Smooth muscle cell (in vitro differentiated cells): ENCODE results near the gene OLFML1. TPM values are rescaled to one million over a fixed set of nuclear protein-coding genes. Genes with fewer than 3 reads are reported as not detected.
A peak's percentile ranks its signal among the peaks of the same experiment; 100 is the strongest.

Experiments
- DNase-seq: peaks from one replicate; lab custom pipeline; 2025; ENCODE audit not compliant: unreplicated experiment; lab: John Stamatoyannopoulos, UW
- H2AFZ ChIP-seq: fragments of 200-600 bp; sonication (generic); 2 replicates; pipeline ENCODE4 v1.6.0; 2016; ENCODE audit warnings: antibody characterized with exemption, low read depth, mild to moderate bottlenecking
- H3F3A ChIP-seq: fragments of 200-600 bp; sonication (generic); 2 replicates; pipeline ENCODE4 v1.6.0; 2017; ENCODE audit warnings: antibody characterized with exemption, low read depth
- H3K27ac ChIP-seq: fragments of 200-600 bp; sonication (generic); 2 replicates; pipeline ENCODE4 v1.5.1; 2016; ENCODE audit warnings: low read depth, mild to moderate bottlenecking
- H3K27me3 ChIP-seq: fragments of 200-600 bp; sonication (generic); 2 replicates; pipeline ENCODE4 v1.6.1; 2016; ENCODE audit warnings: low read depth, mild to moderate bottlenecking
- H3K36me3 ChIP-seq: fragments of 200-600 bp; sonication (generic); 2 replicates; pipeline ENCODE4 v1.5.1; 2016; ENCODE audit warnings: low read depth
- H3K4me1 ChIP-seq: fragments of 200-600 bp; sonication (generic); 2 replicates; pipeline ENCODE4 v1.5.1; 2016; ENCODE audit warnings: low read depth
- H3K4me2 ChIP-seq: fragments of 200-600 bp; sonication (generic); 2 replicates; pipeline ENCODE4 v1.6.0; 2016; ENCODE audit warnings: mild to moderate bottlenecking
- H3K4me3 ChIP-seq: fragments of 200-600 bp; sonication (generic); 2 replicates; pipeline ENCODE4 v1.5.1; 2016; ENCODE audit warnings: mild to moderate bottlenecking
- H3K79me2 ChIP-seq: fragments of 200-600 bp; sonication (generic); 2 replicates; pipeline ENCODE4 v1.6.0; 2016; ENCODE audit warnings: low read depth, mild to moderate bottlenecking
- H3K9ac ChIP-seq: fragments of 200-600 bp; sonication (generic); 2 replicates; pipeline ENCODE4 v1.6.0; 2016; ENCODE audit warnings: low read depth
- H3K9me3 ChIP-seq: fragments of 200-600 bp; sonication (generic); replicated peaks from 2 replicates; pipeline ENCODE4 v1.5.1; 2016; ENCODE audit warnings: low read depth
- H4K20me1 ChIP-seq: fragments of 200-600 bp; sonication (generic); 2 replicates; pipeline ENCODE4 v1.6.0; 2016; ENCODE audit warnings: low read depth
- WGBS: methylation state at CpG from one replicate; pipeline ENCODE4 v1.1.7; 2016; ENCODE audit warnings: low lambda C conversion rate; 5-methylcytosine and 5-hydroxymethylcytosine counted together
- polyA plus RNA-seq: library from polyadenylated mRNA; unstranded; fragments of >200 nt; fragmentation: Nextera tagmentation; extraction: Ambion mirVana; gene quantifications from 2 replicates; pipeline ENCODE4 v1.2.1, GENCODE V29; 2016
- total RNA-seq: library from RNA; depleted of rRNA; stranded (reverse); fragments of >200 nt; gene quantifications from 2 replicates; pipeline ENCODE4 v1.2.3, GENCODE V29; 2014
- TF ChIP-seq, protein P1 (sequence below): fragments of 200-600 bp; sonication (generic); IDR thresholded peaks from 2 replicates; pipeline ENCODE4 v1.5.1; 2017; ENCODE audit warnings: borderline replicate concordance, mild to moderate bottlenecking, antibody characterized with exemption; ENCODE audit not compliant: insufficient read depth, poor library complexity, severe bottlenecking

Gene OLFML1
- total and polyA plus RNA-seq, 2 experiments from 2014 or later = 0.14 TPM; not detected in 1

DNA sequence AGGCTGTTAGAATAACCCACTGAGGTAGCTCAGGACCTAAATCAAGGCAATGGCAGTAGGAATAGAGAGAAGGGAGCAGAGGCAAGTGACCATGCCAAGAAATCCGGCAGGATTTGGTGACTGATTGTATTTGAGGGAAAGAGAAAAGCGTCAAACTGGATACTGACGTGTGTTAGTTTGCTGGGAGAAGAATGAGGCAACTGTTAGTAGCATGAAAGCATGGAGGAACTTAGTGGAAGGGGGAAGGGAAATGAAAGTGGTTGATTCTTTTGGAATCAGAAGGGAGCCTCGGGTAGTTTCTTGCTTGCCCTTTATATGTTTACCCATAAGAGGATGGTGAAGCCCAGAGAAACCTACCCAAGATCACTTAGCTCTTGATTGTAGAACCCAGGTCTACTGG is 36.8 kb downstream of the OLFML1 start:
- no peaks in the 10 kb centered on the region for H3K4me1 ChIP-seq
- no peaks in the 10 kb centered on the region for H3K27me3 ChIP-seq
- H3K4me2 ChIP-seq = peak overlapping the region; percentile 12
- H3K27ac ChIP-seq = peak overlapping the region; percentile 31
- H3K79me2 ChIP-seq = peaks cover 4% of the 10 kb centered on the region
- H4K20me1 ChIP-seq = no peaks in the 10 kb centered on the region
- no peak overlapping the region for H2AFZ ChIP-seq
- H3K36me3 ChIP-seq = no peaks in the 10 kb centered on the region
- TF ChIP-seq, protein P1, sequence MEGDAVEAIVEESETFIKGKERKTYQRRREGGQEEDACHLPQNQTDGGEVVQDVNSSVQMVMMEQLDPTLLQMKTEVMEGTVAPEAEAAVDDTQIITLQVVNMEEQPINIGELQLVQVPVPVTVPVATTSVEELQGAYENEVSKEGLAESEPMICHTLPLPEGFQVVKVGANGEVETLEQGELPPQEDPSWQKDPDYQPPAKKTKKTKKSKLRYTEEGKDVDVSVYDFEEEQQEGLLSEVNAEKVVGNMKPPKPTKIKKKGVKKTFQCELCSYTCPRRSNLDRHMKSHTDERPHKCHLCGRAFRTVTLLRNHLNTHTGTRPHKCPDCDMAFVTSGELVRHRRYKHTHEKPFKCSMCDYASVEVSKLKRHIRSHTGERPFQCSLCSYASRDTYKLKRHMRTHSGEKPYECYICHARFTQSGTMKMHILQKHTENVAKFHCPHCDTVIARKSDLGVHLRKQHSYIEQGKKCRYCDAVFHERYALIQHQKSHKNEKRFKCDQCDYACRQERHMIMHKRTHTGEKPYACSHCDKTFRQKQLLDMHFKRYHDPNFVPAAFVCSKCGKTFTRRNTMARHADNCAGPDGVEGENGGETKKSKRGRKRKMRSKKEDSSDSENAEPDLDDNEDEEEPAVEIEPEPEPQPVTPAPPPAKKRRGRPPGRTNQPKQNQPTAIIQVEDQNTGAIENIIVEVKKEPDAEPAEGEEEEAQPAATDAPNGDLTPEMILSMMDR = no peak
- H3K9ac ChIP-seq = no peak overlapping the region
- no peaks in the 10 kb centered on the region for H3F3A ChIP-seq
- WGBS = 91% methylated on average over 4 of the region's 4 CpGs
- DNase-seq = no peak
- no peak overlapping the region for H3K4me3 ChIP-seq
- H3K9me3 ChIP-seq = no peaks in the 10 kb centered on the region

DNA sequence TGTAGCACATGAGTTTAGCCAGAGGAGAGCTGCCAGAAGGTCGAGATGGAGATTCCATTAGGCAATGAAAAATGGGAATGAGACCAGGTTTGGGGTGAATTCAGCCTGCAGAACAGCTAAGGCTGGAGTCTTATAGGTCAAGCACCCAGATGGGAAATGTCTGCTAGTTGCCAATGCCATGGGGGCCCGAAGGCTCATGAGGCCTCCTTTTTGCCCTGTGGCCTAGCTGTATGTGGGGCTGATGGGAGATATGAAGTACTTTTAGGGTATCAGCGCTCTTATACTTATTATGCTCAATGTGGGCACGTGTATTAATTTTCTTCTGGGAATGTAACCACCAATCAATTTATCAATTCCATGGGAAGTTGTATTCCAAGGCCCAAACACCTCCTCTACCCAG is 37.2 kb downstream of the OLFML1 start:
- no peak for DNase-seq
- H3K9ac ChIP-seq = no peak overlapping the region
- H3K36me3 ChIP-seq = no peaks in the 10 kb centered on the region
- WGBS = 96% methylated on average over 4 of the region's 4 CpGs
- peaks cover 3% of the 10 kb centered on the region for H3K79me2 ChIP-seq
- no peaks in the 10 kb centered on the region for H3K9me3 ChIP-seq
- H3K27ac ChIP-seq = no peak overlapping the region
- TF ChIP-seq, protein P1 = no peak
- no peak overlapping the region for H3K4me2 ChIP-seq
- H3F3A ChIP-seq = no peaks in the 10 kb centered on the region
- no peaks in the 10 kb centered on the region for H3K4me1 ChIP-seq
- H4K20me1 ChIP-seq = no peaks in the 10 kb centered on the region
- no peak overlapping the region for H3K4me3 ChIP-seq
- no peaks in the 10 kb centered on the region for H3K27me3 ChIP-seq
- H2AFZ ChIP-seq = no peak overlapping the region

DNA sequence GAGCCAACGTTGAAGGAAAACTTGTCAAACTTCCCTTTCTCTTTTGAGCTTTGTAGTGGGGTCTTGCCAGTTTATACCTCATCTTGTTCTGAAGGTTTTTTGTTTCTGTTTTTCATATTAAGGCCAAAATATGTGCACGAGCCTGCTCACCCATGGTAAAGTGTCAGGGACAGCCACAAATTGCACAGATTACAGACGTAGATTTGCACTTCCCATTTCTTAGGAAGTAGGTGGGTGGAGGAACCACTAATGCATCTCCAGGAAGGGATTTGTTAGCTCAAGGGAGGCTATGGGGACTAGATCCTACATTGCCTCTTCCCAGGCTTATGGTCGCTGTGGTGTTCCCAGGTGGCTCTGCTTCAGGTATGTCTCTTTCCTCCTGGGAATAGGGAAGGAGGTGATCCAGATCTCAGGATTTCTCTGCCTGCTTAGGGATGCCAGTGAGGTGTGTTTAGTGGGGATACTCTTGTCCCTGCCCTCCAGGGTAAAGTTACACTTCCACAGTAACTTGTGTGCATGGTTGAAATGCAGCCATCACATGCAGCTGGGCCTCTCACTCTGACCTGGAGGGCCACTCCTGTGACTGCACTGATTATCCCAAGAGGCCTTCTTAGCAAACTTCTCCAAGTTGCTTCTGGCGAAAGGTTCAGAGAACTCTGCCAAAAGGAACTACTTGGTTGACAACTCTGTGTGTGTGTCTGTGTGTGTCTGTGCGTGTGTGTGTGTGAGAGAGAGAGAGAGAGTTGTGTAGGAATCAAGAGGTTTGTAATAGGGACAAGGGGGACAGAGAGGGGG is 38.3 kb downstream of the OLFML1 start:
- H3K27me3 ChIP-seq = no peaks in the 10 kb centered on the region
- TF ChIP-seq, protein P1 = no peak
- DNase-seq = no peak
- no peaks in the 10 kb centered on the region for H3F3A ChIP-seq
- no peaks in the 10 kb centered on the region for H3K9me3 ChIP-seq
- H3K36me3 ChIP-seq = no peaks in the 10 kb centered on the region
- 92% methylated on average over 6 of the region's 6 CpGs for WGBS
- H4K20me1 ChIP-seq = no peaks in the 10 kb centered on the region
- no peaks in the 10 kb centered on the region for H3K4me1 ChIP-seq
- no peak overlapping the region for H3K27ac ChIP-seq
- no peak overlapping the region for H3K4me3 ChIP-seq
- H3K4me2 ChIP-seq = no peak overlapping the region
- H3K79me2 ChIP-seq = no peaks in the 10 kb centered on the region
- no peak overlapping the region for H2AFZ ChIP-seq
- H3K9ac ChIP-seq = no peak overlapping the region
